GM06990 (cell line): Measurements from ENCODE around the gene TSNAX.

Experiments
- DNase-seq: peaks from one replicate; pipeline ENCODE4 v3.0.0-alpha.2; 2011; ENCODE audit not compliant: insufficient read length; ENCODE audit errors: extremely low read depth
- H3K27me3 ChIP-seq: replicated peaks from 2 replicates; pipeline ENCODE4 v1.6.0; 2011; ENCODE audit warnings: low read length; ENCODE audit not compliant: control insufficient read depth, insufficient read depth
- H3K36me3 ChIP-seq: 2 replicates; pipeline ENCODE4 v1.5.1; 2011; ENCODE audit warnings: low read length; ENCODE audit not compliant: control insufficient read depth, insufficient read depth
- H3K4me3 ChIP-seq: replicated peaks from 2 replicates; pipeline ENCODE4 v1.5.1; 2011; ENCODE audit warnings: low read depth, mild to moderate bottlenecking, control low read depth, low read length
- TF ChIP-seq, protein P1 (sequence below): IDR thresholded peaks from 2 replicates; pipeline ENCODE4 v1.5.1; 2011; ENCODE audit warnings: low read length, control low read depth, mild to moderate bottlenecking, inconsistent platforms; ENCODE audit not compliant: insufficient read depth, poor library complexity, severe bottlenecking

TSNAX gene

DNA sequence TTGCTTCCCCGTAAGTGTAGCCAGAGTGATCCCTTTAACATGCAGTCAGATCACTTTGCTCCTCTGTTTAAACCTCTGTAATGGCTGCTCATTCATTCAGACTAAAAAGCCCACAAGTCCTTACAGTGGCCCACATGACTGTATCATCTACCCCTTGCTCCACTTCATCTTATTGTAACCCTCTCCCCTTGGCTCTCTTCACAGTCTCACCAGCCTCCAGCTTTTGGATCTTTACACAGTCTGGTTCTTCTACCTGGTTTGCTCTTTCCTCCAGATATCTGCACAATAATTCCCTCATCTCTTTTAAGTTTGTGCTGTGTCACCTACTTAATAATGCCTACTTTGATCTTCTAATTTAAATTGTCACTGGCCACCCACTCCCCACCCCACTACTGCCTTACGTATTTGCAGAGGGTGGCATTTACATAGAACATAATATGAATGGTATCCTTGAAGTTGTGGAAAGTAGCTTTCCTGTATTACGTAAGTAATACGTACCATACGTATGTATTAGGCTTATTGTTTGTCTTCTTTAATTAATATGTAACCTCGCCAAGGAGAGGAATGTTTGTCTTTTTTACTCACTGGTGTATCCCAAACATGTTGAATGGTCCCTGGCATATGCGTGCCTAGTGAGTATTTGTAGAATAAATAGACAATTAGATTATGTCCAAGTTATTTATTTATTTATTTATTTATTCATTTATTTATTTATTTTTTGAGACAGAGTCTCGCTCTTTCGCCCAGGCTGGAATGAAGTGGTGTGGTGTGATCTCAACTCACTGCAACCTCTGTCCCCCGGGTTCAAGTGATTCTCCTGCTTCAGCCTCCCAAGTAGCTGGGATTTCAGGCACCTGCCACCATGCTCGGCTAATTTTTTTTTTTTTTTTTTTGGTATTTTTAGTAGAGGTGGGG, 48.6 kb downstream of the TSNAX start:
- Histone ChIP-seq H3K27me3 (no peaks in the 10 kb centered on the region), H3K36me3 (no peaks in the 10 kb centered on the region), H3K4me3 (no peak overlapping the region)
- DNase-seq = no peak
- TF ChIP-seq, protein P1, sequence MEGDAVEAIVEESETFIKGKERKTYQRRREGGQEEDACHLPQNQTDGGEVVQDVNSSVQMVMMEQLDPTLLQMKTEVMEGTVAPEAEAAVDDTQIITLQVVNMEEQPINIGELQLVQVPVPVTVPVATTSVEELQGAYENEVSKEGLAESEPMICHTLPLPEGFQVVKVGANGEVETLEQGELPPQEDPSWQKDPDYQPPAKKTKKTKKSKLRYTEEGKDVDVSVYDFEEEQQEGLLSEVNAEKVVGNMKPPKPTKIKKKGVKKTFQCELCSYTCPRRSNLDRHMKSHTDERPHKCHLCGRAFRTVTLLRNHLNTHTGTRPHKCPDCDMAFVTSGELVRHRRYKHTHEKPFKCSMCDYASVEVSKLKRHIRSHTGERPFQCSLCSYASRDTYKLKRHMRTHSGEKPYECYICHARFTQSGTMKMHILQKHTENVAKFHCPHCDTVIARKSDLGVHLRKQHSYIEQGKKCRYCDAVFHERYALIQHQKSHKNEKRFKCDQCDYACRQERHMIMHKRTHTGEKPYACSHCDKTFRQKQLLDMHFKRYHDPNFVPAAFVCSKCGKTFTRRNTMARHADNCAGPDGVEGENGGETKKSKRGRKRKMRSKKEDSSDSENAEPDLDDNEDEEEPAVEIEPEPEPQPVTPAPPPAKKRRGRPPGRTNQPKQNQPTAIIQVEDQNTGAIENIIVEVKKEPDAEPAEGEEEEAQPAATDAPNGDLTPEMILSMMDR = no peak

DNA sequence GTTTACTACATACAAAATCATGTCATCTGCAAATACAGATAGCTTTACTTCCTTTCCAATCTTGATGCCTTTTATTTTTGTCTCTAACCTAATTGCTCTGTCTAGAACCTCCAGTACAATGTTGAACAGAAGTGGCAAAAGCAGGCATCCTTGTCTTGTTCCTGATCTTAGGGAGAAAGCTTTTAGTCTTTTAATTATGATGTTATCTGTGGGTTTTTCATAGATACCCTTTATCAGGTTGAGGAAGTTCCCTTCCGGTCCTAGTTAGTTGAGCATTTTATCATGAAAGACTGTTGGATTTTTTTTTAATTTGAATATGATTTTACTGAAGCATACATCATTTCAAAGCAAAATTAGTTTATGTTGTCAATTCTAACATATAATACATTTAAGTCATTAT, 52.4 kb downstream of the TSNAX start:
- TF ChIP-seq, protein P1 = no peak
- no peak for DNase-seq
- H3K27me3 ChIP-seq = no peaks in the 10 kb centered on the region

DNA sequence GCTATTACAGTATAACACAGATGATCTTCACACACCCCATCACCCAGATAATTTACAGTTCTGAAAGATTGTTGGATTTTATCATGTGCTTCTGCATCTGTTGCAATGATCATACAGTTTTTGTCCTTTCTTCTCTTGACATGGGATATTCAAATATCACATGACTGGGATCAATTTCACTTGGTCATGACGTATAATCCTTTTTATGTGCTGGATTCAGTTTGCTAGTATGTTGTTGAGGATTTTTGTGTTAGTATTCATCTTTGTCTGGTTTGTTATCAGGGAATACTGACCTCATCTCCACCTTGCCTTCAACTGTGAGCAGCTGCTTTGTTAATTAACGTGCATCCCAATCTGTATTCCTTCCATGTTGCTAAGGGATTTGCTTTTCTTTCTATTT, 53.4 kb downstream of the TSNAX start:
- H3K36me3 ChIP-seq = no peaks in the 10 kb centered on the region
- DNase-seq = no peak
- TF ChIP-seq, protein P1 = no peak
- no peaks in the 10 kb centered on the region for H3K27me3 ChIP-seq
- H3K4me3 ChIP-seq = no peak overlapping the region

More for the DNA sequence above, 52.4 kb downstream of the TSNAX start:
- Histone ChIP-seq H3K4me3 (no peak overlapping the region), H3K36me3 (no peaks in the 10 kb centered on the region)

DNA sequence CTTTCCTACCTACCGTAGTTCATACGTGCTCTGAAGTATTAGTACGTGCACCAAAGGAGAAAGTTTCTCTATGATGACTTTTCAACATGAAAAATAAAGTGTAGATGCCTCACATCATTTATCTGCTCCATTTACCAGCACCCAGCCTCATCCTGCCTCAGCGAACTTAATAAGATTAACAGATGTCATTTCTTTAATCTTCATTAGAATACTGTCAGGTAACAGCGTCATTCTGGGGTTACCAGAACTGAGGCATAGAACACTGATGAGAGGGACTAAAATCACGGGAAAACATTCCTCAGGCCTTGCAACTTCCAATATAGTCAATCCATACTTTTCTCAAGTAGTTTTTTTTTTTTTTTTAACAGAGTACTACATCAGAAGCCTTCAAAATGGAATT, 54.9 kb downstream of the TSNAX start:
- no peak for DNase-seq
- Histone ChIP-seq H3K4me3 (no peak overlapping the region), H3K36me3 (no peaks in the 10 kb centered on the region), H3K27me3 (no peaks in the 10 kb centered on the region)
- TF ChIP-seq, protein P1 = no peak

DNA sequence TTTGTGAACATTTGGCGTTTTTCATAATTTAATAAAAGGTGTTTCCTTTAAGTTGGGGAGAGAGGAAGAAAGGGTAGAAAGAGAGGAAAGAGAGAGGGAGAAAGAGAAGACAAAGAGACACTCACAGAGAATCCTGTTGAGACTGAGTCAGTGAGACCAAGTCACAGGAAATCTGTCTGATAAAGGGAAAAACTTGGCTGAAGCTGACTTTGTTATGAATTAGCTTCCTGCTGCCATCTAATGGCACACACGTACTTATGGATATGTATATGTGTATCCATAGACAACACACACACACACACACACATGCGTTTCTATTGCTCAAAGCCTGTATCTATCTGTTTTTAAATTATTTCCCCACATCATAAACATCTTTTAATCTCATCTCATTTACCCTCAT, 55.6 kb downstream of the TSNAX start:
- DNase-seq = no peak
- Histone ChIP-seq H3K36me3 (no peaks in the 10 kb centered on the region), H3K27me3 (no peaks in the 10 kb centered on the region), H3K4me3 (no peak overlapping the region)
- TF ChIP-seq, protein P1 = peak; percentile 10
